Fibroblast of pulmonary artery (primary cell): ENCODE measurements around the gene ATP2B2.

Source experiments
- DNase-seq: peaks from one replicate; pipeline ENCODE4 v3.0.0-alpha.2; 2010; ENCODE audit warnings: low read depth
- H3K4me3 ChIP-seq: replicated peaks from 2 replicates; pipeline ENCODE4 v1.5.1; 2011; ENCODE audit warnings: low read depth, mild to moderate bottlenecking, control low read depth, low read length, moderate library complexity
- TF ChIP-seq, protein P1 (sequence below): IDR thresholded peaks from 2 replicates; pipeline ENCODE4 v1.5.1; 2011; ENCODE audit warnings: mild to moderate bottlenecking, control low read depth, low read length, inconsistent platforms; ENCODE audit errors: missing control alignments

The ATP2B2 gene

DNA sequence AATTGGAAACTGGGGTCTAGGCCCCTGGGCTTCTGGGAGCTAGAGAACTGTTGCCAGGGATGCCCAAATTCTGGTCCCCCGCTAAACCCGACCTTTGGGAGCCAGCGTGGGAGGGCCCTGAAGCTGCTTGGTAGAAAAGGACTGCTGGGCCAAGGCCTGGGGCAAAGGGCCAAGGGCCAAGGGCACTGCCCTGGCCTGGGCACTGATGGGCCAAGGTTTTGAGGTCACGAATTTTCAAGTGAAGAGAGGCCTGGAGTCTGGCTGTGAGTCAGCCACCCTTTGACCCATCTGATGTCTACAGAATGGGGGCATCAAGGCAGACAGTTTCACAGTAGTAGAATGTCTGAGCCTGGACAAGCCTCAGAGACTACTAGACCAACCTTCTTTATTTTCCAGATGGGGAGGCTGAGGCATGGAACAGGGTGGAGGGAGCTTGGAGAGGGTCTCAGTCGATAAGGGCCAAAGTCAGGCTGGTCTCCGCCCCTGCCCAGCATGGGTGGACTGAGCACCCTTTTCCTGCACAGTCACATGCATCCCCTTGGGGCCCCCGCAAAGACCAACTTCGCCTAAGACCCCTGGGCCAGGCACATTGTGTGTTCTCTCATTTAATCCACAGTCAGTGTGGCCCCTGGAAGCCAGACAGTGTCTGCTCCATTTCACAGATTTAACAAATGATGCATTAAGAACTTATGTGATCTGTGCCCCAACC, 66.3 kb downstream of the ATP2B2 start:
- TF ChIP-seq, protein P1, sequence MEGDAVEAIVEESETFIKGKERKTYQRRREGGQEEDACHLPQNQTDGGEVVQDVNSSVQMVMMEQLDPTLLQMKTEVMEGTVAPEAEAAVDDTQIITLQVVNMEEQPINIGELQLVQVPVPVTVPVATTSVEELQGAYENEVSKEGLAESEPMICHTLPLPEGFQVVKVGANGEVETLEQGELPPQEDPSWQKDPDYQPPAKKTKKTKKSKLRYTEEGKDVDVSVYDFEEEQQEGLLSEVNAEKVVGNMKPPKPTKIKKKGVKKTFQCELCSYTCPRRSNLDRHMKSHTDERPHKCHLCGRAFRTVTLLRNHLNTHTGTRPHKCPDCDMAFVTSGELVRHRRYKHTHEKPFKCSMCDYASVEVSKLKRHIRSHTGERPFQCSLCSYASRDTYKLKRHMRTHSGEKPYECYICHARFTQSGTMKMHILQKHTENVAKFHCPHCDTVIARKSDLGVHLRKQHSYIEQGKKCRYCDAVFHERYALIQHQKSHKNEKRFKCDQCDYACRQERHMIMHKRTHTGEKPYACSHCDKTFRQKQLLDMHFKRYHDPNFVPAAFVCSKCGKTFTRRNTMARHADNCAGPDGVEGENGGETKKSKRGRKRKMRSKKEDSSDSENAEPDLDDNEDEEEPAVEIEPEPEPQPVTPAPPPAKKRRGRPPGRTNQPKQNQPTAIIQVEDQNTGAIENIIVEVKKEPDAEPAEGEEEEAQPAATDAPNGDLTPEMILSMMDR, result no peak
- no peak for DNase-seq
- H3K4me3 ChIP-seq, result no peak overlapping the region

DNA sequence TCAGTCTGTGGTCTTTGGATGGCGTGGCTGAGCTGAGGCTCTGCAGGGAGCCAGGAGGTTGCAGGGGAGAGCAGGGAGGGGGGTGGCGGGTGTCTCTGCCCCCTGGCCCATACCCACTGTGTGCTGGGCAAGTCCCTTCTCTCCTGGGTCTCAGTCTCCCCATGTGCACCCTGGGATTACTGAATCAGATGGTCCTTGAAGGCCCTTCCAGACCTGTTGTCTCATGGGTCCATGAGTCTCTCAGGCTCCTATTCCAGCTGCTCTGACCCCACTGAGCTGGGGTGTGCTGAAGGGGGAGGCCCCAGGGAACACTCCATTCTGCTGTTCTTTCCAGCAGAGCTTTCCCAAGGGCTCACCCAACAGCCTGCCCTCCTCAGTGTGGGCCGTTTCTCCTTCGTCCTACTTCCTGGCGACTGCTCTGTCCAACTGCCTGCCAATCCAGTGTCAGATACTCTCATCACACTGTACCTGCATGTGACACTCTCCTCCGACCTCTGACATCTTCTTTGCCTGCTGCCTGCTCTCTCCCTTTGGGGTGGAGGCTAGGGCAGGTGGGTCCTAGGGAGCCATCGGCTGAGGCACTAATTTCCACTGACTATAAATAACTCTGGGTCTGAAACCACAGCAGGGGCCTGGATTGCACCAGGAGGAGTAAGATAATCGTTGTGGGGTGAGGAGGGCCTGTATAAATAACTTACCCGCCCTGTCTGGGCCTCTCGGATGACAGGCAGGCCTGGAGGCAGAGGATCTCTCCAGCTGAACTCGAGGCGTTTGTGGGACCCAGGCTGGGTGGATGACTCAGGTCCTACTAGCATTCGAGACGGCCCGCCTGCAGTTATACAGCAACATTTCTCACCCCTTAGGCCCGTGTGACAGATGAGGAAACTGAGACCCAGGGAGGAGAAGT, 67.1 kb downstream of the ATP2B2 start:
- no peak overlapping the region for H3K4me3 ChIP-seq
- peak; percentile 15 for DNase-seq
- TF ChIP-seq, protein P1, result no peak

DNA sequence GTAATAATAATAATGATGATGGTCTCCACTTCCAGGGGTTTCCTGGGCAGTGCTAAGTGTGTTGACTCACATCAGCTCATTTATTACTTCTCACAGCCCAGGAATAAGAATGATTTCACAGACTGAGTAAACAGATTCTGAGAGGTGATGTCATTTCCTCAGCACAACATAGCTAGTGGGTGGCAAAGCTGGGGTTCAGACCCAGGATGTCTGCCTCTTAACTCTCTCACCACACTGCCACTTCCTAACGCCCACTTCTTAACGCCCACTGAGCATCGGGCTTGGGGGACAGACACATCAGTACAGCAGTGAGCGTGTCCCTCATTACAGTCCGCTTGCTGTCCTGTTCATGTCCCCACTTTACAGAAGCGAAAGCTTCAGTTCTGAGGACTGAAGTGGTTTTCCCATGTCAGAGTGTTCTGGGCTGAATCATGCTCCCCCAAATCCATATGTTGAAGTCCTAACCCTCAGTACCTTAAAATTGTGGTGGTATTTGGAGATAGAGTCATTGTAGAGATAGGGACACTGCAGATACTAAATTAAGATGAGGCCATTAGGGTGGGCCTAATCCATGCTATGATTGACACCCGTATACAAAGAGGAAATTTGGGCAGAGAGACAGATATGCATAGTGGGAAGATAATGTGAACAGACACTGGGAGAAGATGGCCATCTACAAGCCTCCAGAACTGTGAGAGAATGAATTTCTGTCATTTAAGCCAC, 68.0 kb downstream of the ATP2B2 start:
- DNase-seq, result peak; percentile 20
- TF ChIP-seq, protein P1, result no peak
- H3K4me3 ChIP-seq, result no peak overlapping the region

DNA sequence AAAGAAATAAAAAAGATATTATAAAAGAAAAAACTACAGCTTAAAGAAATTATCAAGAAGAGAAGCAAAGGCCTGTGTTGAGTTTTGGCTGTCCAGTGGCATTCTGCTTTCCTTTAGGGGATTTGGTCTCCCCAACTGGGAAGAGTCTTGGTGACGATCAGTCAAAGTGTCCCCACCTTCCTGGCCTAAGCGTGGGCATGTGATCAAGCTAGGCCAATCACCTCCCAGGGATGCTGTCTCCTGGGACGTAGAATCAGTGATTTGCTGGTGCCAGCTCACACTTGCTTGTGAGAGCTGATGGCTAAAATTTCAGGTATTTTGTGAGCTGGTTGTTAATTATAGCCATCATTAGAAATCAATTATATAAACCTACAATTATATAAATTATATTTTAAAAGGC, 69.5 kb downstream of the ATP2B2 start:
- no peak for DNase-seq
- TF ChIP-seq, protein P1, result no peak
- H3K4me3 ChIP-seq, result no peak overlapping the region

DNA sequence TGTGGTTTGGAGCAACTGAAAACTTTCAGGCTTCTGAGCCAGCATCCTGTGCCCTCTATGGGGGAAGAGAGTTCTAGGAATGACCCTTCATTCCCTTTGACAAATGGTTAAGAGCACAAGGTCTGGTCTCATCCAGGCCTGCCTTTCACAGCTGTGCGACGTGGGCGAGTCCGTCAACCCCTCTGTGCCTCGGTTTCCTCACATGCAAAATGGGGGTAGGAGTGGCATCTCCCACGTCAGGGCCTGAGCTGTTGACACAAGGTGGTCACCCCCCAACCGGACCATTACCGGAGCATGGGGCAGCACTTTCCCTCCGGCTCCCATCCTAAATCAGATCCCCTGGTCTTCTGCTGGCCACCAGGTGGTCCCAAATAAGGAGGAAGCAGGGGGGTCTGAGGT, 70.4 kb downstream of the ATP2B2 start:
- no peak overlapping the region for H3K4me3 ChIP-seq
- DNase-seq, result no peak
- TF ChIP-seq, protein P1, result no peak

DNA sequence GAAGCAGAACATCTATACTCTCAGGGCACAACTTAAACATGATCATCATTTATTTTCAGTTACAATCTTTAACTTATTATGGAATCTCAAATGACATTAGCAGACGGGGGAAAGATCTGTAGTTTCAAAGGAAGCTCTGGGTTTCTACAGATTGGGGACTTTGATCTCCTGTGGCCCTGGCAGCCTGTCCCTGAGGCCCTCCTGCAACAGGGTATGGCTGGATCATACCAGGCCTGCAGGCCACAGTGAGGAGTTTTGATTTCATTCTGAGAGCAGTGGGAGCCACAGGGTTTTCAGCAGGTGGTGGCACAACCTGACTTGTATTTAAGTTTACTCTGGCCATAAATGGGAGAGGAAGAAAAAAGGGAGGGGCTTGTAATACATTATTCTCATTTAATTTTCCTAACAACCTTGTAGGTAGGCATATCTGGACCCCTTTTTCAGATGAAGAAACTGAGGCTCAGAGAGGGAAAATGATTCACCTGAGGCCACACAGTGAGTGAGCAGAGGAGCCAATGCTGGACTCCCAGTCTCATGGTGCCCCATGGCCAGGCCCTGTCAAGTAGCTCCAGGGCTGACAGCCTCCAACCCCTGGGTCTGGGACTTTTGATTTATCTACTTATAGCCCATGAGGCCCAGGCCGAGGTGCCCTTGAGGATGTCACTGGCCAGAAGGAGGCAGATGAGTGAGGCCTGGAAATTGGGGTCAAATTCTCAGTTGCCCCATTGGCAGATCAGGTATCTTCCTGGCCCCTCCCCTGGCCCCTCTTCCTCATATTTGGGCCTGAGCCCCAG, 71.0 kb downstream of the ATP2B2 start:
- TF ChIP-seq, protein P1, result no peak
- DNase-seq, result no peak

More for the DNA sequence above, 71.0 kb downstream of the ATP2B2 start:
- H3K4me3 ChIP-seq, result no peak overlapping the region
